HG03565 (cell line): Measurements from ENCODE around the gene TLL2.

Source experiments
- ATAC-seq: cut with Tn5 transposase; IDR thresholded peaks from one replicate; pipeline ENCODE4 v1.9.1; 2021; ENCODE audit warnings: mild to moderate bottlenecking, moderate library complexity; ENCODE audit not compliant: unreplicated experiment

TLL2 gene

DNA sequence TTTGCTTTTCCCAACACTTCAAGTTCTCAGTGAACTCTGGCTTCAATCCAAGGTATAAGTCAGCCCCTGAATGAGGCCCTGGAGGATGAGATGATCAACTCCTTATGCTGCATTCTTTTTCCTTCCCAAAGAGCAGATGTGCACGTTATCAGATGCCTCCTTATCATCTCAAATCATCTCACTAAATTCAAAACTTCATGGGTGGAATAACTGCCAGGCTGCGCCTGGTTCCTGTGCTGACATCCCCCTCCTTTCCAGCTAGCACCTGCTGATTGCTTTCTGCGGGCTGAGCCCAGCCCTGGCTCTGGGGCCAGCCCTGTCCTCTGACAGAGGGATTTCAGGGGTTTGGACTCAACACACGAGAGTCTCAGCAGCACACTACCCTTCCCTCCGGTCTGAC lies 44.9 kb downstream of the TLL2 start:
- no peak for ATAC-seq

DNA sequence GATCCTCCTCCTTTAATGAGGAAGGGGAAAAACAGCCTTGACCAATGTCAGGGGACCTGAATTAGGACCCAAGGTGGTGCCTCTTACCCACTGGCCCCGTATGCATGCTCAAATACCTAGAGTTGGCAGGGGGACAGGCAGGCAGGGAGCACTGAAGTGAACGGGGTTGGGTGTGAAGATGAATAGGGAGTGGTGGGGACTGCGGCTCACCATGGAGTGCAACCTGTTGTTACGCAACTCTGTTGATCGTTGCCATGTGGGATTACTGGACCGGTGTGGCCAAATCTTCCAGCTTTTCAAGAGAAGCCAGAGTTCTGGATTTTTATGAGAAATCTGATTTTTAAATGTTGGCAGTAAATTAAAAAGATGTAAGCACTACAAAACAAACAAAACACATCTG lies 48.1 kb downstream of the TLL2 start:
- no peak for ATAC-seq

DNA sequence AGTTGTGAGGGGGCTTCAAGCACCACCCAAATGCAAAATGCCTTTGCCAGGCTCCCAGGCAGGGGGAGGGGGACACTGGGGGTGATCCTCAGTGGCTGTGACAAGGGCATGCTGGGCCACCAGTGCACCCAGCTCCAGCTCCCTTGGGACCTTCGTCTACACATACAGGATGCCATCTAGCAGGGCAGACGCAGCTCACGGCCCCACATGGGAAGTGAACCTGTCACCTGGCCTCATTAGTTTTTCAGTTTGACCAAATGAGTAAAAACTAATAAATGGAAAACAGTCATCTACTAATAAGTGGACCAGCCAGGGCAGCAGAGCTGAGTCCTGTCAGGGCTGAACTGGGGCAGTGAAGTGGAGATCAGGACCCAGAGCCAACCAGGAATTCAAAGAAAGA lies 50.2 kb downstream of the TLL2 start:
- ATAC-seq = no peak

DNA sequence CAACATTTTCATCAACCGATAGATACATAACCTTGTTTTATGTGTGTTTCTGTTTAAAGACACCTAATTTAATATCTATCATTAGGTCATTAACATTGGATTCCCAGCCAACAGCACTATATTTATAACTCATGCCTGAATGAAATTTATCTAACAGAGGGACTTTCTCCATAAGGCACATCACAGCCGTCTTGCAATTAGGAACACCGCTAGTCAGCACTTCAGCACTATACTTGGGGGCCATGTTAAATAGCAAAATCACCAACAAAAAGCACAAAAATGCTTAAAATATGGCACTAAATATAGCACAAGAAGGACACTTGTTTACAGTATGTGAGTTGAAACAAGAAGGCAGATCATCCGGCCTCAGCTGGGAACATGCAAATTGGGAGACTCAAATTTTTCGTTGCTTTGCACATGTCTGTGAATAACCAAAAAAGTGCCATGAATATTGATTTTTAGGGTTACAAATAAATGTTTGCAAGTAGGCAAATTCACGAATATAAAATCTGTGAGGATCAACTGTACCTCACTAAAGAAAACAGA lies 51.0 kb downstream of the TLL2 start:
- ATAC-seq = no peak

DNA sequence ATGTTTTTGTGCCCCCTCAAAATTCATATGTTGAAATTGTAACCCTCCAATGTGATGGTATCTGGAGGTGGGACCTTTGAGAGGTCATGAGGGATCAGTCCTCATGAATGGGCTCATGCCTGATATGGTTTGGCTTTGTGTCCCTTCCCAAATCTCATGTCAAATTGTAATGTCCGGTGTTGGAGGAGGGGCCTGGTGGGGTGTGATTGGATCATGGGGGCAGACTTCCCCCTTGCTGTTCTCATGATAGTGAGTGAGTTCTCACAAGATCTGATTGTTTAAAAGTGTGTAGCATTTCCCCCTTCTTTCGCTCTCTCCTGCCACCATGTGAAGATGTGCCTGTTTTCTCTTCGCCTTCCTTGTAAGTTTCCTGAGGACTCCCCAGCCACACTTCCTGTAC lies 53.4 kb downstream of the TLL2 start:
- ATAC-seq = no peak

DNA sequence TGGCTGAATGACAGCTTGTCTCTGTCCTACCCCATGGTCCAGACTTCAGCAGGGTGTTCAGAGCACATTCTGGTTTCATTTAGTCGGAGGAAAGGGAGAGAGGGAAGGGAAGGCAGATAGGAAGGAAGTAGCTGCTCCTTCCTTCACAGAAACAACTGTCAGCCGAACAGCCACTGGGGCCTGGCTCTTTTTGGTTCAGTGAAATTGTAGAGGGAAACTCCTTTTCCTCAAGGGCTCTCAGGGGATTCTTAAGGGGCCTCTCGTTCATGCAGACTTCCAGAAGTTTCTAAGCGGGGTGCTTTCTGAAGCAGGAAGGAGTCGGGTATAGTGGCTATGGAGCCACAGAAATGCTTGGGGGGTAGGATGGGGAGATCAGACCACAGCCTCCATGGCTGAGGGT lies 56.4 kb downstream of the TLL2 start:
- ATAC-seq = no peak

DNA sequence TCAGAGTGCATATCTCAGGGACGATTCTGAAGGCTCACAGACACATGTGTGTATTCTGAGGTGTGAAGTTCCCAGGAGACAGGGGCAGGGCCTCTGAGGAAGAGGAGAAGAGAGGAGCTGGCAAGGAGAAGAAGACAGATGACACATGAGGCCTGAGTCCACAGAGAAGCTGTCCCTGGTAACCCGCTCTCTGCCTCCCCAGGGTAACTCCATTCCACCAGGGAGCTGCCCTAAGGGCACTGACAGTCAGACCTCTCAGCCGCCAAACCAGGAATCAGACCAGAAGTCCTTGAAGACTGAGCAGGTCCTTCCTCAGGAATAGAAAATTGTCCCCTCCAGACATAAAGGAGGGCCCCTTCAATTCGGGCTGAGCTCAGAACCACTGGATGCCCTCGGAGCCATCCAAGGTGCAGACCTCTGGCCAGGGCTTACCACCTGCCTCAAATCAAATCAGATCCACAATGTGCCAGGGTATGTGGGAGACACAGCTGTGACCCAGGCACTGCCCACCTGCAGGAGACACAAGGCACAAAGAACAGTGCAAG lies 57.4 kb downstream of the TLL2 start:
- ATAC-seq = no peak

DNA sequence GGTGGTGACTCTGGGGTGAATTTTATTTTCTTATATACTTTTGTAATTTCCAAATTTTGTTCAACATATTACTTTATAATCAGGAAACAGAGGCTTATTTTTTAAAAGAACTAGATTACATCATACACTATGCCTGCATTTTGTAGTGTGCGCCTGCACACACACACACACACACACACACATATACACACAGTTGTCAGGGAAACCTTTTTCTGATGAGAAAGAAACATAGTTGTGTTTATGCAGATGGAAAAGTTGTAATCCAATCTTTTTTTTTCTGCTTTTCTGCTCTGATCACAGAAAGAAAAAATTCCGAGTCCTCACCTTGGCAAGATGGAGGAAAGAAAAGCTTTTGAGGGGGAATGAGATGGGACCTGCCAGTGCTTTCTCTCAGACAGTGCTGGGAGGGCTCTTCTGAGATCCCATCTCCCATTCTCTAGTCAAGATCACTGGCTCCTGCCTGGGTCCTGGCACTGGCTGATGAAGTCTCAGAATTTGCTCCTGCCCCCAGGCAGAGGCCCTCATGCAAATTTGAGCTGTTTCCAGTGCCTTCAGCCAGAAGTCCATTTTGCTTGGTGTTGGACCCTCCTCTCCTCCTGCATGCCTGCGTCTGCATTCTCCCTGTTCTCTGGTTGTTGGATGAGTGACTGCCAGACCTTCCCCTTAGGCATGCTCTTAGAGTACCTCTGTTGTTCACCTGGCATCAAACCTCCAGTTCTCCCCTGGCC lies 59.7 kb downstream of the TLL2 start:
- no peak for ATAC-seq

DNA sequence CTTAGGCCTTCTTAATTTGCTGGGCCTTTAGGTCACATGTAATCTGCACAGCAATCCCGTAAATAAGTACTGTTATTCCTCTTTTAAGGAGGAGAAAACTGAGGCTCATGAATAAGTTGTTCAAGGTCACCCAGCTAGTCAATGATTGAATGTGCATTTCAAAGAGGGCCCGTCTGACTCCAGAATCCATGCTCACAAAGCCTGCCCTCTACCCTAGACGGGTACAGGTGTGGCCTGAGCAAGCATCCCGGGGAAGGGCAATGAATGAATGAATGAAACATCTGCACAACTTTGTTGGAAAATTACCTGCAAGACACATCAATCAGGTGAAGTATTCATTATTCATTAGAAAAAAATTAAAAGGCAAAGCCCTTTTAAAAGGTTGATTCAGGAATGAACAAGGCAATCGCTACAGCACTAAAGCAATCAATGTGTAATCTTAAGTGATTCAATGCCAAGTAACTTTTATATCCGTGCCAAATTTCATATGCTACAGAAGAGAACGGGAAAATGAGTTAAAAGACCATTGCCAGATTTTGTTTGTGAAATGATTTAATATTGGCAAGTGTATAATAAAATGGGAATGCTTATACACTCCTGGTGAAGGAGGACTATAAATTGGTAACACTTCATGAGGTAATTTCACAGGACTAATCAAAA lies 61.1 kb downstream of the TLL2 start:
- ATAC-seq = no peak

DNA sequence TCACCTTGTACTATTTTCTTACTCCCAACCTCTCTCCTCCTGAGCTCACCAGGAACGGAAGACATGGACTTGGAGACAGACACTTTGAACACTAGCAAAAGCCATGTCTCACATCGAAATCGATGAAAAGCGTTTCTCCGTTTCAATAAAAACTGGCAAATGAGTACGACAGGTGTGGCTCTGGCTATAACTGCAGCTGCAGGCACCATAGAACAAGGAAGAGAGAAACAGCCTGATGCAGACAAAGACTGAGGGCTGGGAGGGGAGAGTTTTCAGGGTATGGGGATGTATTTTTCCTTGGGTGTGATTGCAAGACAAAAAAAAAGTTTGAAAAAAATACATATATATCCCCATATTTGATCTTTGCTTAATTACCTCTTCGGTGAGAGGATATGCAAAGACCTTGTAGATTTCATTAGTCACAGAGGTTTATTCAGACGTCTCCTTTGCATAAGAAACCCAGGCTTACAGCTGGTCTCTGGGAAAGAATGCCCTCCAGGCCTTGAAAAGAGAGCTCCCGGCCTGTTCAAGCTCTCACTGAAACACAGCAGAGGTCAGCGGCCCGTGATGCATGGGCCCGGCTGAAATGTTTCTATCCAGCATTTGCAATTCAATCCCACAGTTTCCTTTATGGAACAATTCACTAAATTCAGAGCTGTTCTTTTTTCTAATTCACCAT lies 63.1 kb downstream of the TLL2 start:
- no peak for ATAC-seq

DNA sequence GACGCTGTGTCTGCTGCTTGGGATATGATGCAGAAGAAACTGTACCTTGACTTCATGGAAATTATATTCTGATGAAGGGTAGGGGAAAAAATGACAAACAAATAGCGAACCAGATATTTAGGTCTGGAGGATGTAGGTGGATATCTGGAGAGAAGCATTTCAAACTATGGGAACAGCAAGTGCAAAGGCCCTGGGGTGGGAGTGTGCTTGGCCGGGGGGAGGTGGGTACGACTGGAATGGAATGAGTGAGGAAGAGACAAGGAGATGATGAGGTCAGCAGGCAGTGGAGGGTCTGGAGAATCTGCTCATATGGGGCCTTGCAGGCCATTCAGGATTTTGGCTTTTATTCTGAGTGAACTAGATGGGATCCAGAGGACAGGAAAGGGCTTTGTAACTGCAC lies 65.2 kb downstream of the TLL2 start:
- ATAC-seq = no peak

DNA sequence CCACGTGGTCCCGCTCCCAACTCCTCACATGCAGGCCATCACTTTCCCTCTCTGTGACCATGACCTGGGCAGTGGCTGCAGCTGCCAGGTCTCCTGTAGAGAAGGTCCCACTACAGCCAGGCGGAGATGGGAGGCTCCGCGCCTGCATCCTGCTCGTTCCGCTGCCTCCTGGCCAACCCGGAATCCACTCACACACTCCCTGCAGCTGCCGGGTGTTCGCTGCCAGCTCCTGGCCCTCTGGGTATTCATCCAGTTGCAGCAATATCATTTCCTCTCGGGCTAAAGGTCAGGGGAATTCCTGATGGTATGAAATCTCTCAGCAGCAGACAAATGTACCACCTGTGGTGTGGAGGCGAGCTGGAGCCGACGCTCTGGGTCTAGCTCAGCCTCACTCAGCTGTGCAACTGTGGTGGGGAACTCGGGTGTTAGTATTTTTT lies 65.7 kb downstream of the TLL2 start:
- ATAC-seq = peak; percentile 57

DNA sequence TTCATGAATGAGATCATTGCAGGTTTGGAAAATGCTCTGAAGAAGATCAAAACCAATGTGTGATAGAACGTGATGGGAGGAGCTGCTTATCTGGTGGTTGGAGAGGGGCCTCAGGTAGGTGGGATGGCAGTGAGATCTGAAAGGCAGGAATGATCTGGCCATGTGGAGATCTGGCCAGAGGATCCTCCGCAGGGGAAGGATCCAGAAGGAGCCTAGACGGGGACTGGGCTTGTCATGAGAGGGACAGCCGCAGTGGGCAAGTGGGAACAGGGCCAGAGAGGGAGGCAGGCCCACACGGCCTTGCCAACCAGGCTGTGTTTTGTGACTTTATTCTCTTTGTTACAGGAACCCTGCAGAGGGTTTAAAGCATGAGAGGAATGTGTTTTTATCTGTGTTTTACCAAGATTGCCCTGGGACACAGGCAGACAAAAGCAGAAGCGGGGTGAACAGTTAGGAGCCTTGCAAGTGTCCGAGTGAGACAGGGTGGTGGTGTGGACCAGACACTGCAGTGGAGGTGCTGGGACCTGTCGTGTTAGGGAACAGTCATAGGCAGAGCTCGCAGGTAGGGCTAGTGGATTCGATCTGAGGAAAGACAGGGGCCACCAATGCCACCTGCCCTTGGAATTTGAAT lies 66.6 kb downstream of the TLL2 start:
- ATAC-seq = no peak

DNA sequence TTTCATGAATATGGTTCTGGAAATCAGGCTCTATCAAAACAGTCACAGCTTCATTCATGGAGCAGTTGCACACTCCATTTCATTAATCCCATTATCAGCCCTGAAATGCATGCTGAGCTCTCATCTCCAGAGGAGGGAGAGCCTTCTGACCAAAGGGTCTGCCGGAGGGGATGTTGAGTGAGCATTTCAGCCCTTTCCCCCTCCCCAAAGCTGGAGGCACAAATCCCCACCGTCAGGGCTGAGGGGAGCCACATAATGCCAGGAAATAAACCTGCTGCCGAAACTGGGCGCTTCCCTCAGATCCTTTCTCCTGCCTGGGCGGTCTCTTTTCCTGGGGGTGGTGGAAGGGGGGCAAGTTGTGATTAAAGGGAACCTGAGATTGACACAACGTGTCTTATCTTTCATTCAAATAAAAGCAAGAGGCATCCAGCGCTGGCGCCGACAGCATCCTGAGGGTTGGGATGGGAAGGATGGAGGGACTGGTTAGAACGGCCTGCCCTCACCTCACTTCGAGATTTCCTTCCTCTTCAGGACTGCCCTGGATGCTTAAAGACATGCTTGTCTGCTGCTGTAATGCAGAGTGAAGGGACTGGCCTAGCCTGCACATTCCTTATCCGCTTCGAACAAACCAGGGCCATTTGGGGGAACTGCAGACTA lies 71.6 kb downstream of the TLL2 start:
- no peak for ATAC-seq

DNA sequence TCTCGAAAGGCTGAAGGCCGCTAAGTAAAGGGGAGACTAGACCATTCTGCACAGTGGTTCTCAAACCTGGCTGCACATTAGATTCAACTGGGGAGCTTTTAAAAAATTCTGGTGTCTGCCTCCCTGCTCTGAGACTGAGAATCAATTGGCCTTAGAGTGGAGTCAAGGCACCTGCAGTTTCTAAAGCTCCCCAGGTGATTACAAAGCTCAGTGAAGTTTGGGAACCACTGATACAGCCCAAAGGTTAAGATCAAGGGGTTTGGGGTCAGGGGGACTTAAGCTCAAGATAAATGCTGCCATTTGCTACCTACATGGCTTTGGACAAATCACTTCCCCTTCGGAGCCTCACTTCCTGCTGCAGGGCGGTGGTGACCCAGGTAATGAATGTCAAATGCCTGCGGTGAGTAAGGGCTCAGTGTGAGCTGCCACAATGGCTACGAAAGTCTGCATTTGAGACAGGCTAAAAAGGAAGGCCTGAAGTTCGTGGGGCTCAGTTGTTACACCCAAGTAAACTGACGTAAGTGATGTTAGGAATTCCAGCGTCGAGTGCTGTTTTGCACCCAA lies 72.3 kb downstream of the TLL2 start:
- ATAC-seq = no peak

DNA sequence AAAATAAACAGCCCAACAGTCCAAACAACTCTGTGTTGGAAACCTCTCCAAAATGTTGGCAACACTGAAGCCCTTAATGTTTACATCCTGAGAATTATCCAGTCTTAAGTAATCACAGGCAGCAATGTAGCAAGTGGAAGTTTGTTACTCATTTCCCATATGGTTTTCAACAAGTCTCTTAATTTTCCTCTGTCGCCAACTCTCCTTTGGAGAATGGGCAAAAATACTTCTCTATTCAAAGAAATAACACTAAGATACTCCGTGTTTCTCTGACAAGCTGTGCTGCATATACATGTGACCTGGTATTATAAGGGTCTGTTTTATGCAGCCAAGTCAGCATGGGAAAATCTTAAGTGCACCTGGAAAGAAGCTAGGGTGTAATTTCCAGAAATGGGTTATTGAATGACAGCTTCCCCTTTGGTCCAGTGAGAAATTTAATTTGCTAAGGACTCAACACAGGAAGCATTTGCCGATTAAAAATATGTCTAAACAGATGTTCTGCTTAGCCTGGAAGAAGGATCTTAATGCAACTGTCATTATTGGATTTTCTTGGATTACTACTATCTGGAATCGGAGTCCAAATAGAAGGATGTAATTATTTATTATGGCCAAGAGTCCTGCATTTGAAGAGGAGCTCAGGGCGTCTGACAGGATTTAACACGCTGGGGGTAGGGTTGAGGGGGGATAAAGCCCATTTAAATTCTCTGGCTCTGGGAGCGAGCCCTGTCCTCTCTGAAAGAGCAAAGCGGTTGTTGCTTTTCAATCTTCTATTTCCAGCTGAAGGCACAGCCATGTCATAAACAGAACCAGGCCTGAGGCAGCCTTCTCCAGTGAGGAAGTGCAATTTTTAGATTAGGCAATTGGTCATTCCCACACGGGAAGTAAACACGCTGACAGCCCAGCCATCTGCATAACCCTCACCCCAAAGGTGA lies 73.1 kb downstream of the TLL2 start:
- ATAC-seq = no peak

DNA sequence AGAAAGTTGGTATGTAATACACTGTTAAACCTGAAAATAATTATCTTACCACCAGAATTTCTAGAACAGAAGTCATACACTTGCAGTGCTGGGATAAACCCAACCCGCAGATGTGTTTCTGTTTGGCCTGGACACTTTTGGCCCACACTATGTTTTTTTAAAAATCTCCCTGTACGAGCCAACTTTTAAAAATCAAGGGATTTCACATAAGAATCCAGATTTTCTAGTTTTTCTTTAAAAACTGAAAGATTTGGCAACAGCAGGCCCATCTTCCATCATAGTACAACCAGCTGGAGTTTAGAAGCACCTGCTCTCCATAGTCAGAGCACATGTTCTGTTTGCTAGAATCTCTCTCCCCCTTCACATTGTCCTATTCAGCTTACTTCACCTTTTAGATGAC lies 74.0 kb downstream of the TLL2 start:
- ATAC-seq = no peak

DNA sequence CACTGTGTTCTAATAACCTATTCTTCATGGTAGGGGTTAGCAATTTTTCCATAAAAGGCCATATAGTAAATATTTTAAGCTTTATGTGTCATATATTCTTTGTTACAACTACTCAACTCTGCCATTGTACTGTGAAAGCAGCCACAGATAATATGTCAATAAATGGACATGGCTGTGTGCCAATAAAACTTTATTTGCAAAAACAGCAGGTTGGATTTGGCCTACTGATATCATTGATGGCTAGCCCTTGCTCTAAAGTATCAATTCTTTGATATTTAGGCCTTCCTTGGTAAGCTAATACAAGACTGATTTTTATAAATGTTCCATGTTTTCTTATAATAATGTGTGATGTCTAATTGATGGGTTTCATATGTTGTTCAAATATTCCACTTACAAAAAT lies 77.7 kb downstream of the TLL2 start:
- ATAC-seq = no peak
